Measurements from ENCODE around the gene TRIP6. TPM values are rescaled to one million over a fixed set of nuclear protein-coding genes. Genes with fewer than 3 reads are reported as not detected.
A peak's percentile ranks its signal among the peaks of the same experiment; 100 is the strongest.

The TRIP6 gene
- polyA plus RNA-seq, 1 experiment = 65.9 TPM

- ChIA-PET POLR2A (interaction anchor here (1.4 kb wide), 1 partner anchor 162 kb away, joined by 3 read pairs; the partner anchor contains the start of gene POP7), CTCF (no interaction called here)
- no peak for DNase-seq (ENCODE audit: low read depth, low spot score)
- H3K27me3 ChIP-seq (ENCODE audit: control insufficient read depth, insufficient read depth, low read length) = no peaks in the 10 kb centered on the region
- TF ChIP-seq CTCF (IDR thresholded peaks at IDR 0.05; ENCODE audit: low read depth, low read length) = no peak
- peak overlapping the region; percentile 86 for H3K27ac ChIP-seq (ENCODE audit: low read depth, low read length)
- H3K9me3 ChIP-seq (ENCODE audit: control insufficient read depth, insufficient read depth, low read length) = peaks cover 3% of the 10 kb centered on the region; the same call in 1 of the 2 replicates
- H3K4me3 ChIP-seq (ENCODE audit: low read depth, low read length) = peak overlapping the region; percentile 90
These were observed 744 bp downstream of the TRIP6 start for GRCh38 chr7:100867776-100868485.

GRCh38 chr7:100873599-100874299 lies 6.6 kb downstream of the TRIP6 start:
- H3K27ac ChIP-seq (ENCODE audit: low read depth, low read length) = peak overlapping the region; percentile 85
- DNase-seq (ENCODE audit: low read depth, low spot score) = no peak
- no peak for TF ChIP-seq CTCF (IDR thresholded peaks at IDR 0.05; ENCODE audit: low read depth, low read length)
- H3K9me3 ChIP-seq (ENCODE audit: control insufficient read depth, insufficient read depth, low read length) = no peaks in the 10 kb centered on the region; the same call in 1 of the 2 replicates
- ChIA-PET POLR2A (interaction anchor here (1.9 kb wide), 1 partner anchor 445 kb away, joined by 4 read pairs; the partner anchor contains the start of gene ZCWPW1), CTCF (no interaction called here)
- H3K27me3 ChIP-seq (ENCODE audit: control insufficient read depth, insufficient read depth, low read length) = no peaks in the 10 kb centered on the region
- H3K4me3 ChIP-seq (ENCODE audit: low read depth, low read length) = peak overlapping the region; percentile 60; the same call in 1 of the 2 replicates

- H3K27me3 ChIP-seq (ENCODE audit: control insufficient read depth, insufficient read depth, low read length) = no peaks in the 10 kb centered on the region
- DNase-seq (ENCODE audit: low read depth, low spot score) = no peak
- TF ChIP-seq CTCF (IDR thresholded peaks at IDR 0.05; ENCODE audit: low read depth, low read length) = no peak
- peak overlapping the region; percentile 60 for H3K4me3 ChIP-seq (ENCODE audit: low read depth, low read length)
- no peaks in the 10 kb centered on the region; the same call in 1 of the 2 replicates for H3K9me3 ChIP-seq (ENCODE audit: control insufficient read depth, insufficient read depth, low read length)
- peak overlapping the region; percentile 85 for H3K27ac ChIP-seq (ENCODE audit: low read depth, low read length)
- POLR2A ChIA-PET = interaction anchor here (1.9 kb wide), 1 partner anchor 445 kb away, joined by 4 read pairs; the partner anchor contains the start of gene ZCWPW1
- CTCF ChIA-PET = no interaction called here
These were observed 7.1 kb downstream of the TRIP6 start for GRCh38 chr7:100874300-100874576.

GRCh38 chr7:100874577-100875355 lies 7.6 kb downstream of the TRIP6 start, which contains the start of gene SRRT:
TSS of gene SRRT (plus strand) at chr7:100875103. CDS start at chr7:100875591, 488 bp downstream.
- POLR2A ChIA-PET = interaction anchor here (0.5 to 4.3 kb wide), 19 partner anchors 8 to 446 kb away, joined by 3 to 71 read pairs (median 3); partner anchors contain the start of genes EPHB4, PLOD3, POP7 and SLC12A9
- TF ChIP-seq CTCF (IDR thresholded peaks at IDR 0.05; ENCODE audit: low read depth, low read length) = peak; percentile 31; the same call in 1 of the 2 replicates

More at GRCh38 chr7:100874577-100875355, 7.6 kb downstream of the TRIP6 start, which contains the start of gene SRRT:
- Histone ChIP-seq H3K9me3 (ENCODE audit: control insufficient read depth, insufficient read depth, low read length) (no peaks in the 10 kb centered on the region; the same call in 1 of the 2 replicates), H3K27me3 (ENCODE audit: control insufficient read depth, insufficient read depth, low read length) (no peaks in the 10 kb centered on the region), H3K4me3 (ENCODE audit: low read depth, low read length) (peak within 1 kb of the TSS; percentile 93), H3K27ac (ENCODE audit: low read depth, low read length) (peak within 1 kb of the TSS; percentile 86)
- DNase-seq (ENCODE audit: low read depth, low spot score) = peak; percentile 95
- CTCF ChIA-PET = interaction anchor here (0.6 to 1.4 kb wide), 6 partner anchors 12 to 406 kb away, joined by 3 to 5 read pairs (median 3); no protein-coding TSS in a partner anchor
